Measurements from ENCODE around the gene TBC1D24.
"Not testable (repeated sequence)": the region's sequence is repeated elsewhere in the genome, so short reads cannot be mapped to it uniquely, and the experiment has no call there.

The TBC1D24 gene

DNA sequence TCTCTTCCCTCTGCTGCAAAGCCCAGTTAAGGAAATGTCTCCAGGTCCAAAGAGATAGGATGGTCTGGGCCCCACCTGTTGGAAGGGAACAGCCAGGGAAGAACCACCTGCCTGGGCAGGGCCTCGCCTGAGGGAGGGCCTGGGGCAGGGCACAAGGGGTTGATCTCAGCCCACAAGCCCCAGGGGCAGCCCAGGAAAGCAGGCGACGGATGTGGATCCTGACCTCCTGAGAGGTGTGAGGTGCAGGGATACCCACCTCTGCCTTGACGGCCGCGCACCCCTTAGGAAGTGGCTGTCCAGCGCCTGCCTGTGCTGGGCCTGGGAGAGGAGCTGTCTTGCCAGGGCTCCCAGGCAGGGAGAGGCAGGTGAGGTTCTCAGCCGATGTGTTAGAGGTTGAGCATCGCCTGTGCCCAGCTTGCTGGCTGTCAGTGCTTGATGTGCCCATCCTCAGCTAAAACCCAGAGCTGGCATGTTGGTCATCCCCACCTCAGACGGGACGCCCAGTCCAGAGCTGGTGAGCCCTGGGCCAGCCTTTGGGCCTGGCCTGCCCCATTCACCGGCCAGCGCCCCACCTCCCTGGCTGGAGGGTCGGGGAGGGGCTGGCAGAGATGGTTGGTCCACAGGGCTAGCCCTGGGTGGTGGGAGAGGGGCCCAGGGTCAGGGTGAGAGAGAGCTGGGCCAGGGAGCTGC is 55.8 kb downstream of the TBC1D24 start:
- DNase-seq (ENCODE audit: low read depth in 1 of 2, low spot score in 1 of 2): no peak

DNA sequence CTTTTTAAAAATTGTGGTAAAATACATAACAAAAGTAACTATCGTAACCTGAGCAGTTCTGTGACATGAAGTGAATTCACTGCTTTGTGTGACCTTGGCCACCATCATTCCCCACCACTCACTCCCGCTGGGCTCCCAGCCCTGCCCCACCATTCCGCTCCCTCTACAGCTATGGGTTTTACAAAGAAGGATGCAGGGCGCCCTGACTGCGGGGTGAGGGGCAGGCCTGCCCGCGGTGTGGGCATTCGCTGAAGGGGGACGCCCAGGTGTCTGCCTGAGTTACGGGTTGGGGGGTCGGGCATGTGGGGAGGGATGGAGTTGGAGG is 56.4 kb downstream of the TBC1D24 start, which contains the start of gene CEMP1:
CEMP1 (minus strand) TSS at position 38 of the 325 bp plus-strand sequence. CDS start 335 bp downstream, outside the sequence.
- no peak for DNase-seq (ENCODE audit: low read depth in 1 of 2, low spot score in 1 of 2)

DNA sequence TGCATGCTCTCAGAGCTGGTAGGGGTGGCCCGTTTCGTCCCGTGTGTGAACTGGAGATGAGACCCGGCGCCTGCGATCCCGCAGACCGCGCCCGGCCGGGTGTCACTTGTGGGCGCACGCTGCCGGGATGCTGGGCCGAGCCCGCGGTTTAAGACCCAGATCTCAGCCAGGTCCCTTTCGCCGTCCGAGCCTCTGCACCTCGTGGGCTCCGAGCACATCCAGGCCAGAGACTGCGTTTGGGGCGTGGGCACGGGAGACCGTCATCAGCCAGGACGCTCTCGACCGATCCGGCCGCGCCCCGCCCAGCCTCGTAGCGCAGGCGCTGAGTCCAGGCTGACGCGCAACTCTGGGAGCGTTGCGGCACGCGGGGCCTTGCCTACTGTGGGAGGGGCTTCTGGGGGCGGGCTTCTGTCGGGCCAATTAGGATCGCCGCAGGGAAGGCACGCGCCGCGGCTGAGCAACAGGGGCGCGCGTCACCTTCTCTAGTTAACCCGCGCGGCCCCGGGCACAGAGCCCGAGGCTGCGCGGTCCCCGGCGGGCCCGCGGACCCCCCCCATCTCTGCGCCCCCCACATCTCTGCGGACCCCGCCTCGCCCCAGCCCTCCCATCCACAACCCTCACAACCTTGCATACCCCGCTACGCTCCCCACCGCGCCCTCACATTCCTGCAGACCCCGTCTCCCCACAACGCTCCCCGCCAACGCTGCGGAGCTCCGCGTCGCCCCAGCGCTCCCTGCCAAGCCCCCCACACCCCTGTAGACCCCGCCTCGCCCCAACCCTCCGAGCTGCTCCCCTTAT is 57.0 kb downstream of the TBC1D24 start:
- peak; percentile 95 to 96 for DNase-seq (ENCODE audit: low read depth in 1 of 2, low spot score in 1 of 2)

DNA sequence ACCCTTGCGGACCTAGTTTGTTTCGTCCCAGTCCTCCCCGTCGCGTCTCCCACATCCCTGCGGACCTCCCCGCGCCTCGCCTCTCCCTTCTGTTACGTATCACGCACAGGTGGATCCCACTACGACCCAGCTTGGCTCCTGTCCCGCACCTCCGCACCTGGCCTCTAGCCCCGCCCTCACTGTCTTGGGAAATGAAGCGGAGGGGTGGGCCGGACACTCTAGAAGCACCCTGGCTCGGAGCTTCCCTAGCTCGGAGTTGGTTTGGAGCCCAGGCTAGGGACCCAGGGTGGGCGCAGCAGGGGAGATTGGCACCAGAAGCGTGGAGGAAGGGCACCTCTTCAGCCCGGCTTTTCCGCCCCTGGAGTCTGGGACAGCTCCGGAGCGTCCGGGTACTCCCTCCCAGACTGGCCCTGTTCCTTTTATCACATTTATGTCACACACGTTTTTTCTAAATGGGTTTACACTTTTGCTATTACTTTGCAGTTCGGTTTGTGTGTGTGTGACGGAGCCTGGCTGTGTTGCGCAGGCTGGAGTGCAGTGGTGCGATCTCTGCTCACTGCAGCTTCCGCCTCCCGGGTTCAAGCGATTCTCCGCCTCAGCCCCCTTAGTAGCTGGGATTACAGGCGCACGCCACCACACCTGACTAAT is 57.7 kb downstream of the TBC1D24 start:
- DNase-seq (ENCODE audit: low read depth in 1 of 2, low spot score in 1 of 2): peak in 1 of 2 donors; percentile 32

DNA sequence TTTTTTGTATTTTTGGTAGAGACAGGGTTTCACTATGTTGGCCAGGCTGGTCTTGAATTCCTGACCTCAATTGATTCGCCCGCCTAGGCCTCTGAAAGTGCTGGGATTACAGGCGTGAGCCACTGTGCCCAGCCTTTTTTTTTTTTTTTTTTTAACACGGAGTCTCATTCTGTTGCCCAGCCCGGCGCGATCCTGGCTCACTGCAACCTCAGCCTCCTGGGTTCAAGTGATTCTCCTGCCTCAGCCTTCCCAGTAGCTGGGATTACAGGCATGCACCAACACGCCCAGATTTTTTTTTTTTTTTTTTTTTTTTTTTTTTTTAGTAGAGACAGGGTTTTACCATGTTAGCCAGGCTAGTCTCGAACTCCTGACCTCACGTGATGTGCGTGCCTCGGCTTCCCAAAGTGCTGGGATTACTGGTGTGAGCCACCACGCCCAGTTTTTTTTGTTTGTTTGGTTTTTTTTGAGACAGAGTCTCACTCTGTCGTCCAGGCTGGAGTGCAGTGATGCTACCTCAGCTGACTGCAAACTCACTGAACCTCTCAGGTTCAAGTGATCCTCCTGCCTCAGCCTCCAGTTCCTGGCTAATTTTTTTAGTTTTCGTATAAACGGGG is 58.3 kb downstream of the TBC1D24 start:
- not testable (repeated sequence) for DNase-seq (ENCODE audit: low read depth in 1 of 2, low spot score in 1 of 2)

DNA sequence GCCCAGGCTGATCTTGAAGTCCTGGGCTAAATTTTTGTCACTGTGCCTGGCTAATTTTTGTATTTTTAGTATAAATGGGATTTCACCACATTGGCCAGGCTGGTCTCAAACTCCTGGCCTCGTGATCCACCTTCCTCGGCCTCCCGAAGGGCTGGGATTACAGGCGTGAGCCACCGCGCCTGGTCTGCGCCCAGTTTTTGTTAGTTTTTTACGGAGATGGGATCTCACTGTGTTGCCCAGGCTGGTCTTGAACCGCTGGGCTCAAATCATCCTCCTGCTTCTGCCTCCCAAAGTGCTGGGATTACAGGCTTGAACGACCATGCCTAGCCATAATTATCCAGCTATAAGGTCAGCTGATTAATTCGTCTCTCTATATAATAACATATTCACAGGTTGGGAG is 59.0 kb downstream of the TBC1D24 start:
- no peak for DNase-seq (ENCODE audit: low read depth in 1 of 2, low spot score in 1 of 2)

DNA sequence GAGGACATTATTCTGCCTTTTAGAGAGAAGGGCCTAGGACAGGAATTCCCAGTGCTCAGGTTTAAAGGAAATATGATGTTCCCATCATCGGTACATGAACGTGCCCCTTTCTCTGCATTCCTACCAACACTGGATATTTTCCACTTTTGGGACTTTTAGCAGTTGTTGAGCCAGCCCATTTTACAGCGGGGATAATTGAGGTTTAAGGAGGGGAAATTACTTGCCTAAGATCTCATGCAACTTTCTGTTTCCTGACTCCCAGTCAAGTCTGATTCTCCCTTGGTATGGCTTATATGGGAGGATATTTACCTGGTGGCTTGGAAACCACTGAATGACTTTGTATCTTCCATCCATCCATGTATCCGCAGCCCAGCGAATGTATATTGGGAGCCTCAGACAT is 59.4 kb downstream of the TBC1D24 start:
- not testable (repeated sequence) for DNase-seq (ENCODE audit: low read depth in 1 of 2, low spot score in 1 of 2)

DNA sequence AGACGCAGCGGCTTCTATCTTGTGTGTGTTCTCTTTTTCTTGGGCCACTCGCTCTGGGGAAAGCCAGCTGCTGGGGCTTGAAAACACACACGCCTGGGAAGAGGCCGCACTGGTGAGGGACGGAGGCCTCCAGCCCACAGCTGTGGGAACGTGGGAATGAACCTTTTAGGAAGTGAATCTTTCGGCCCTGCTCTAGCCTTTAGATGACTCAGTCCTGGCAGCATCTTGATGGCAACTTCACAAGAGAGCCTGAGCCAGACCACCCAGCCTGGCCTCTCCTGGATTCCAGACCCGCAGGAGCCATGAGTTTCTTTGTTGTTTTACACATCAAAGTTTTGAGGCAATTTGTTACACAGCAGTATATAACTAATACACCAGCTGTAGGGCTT is 60.7 kb downstream of the TBC1D24 start:
- DNase-seq (ENCODE audit: low read depth in 1 of 2, low spot score in 1 of 2): no peak

DNA sequence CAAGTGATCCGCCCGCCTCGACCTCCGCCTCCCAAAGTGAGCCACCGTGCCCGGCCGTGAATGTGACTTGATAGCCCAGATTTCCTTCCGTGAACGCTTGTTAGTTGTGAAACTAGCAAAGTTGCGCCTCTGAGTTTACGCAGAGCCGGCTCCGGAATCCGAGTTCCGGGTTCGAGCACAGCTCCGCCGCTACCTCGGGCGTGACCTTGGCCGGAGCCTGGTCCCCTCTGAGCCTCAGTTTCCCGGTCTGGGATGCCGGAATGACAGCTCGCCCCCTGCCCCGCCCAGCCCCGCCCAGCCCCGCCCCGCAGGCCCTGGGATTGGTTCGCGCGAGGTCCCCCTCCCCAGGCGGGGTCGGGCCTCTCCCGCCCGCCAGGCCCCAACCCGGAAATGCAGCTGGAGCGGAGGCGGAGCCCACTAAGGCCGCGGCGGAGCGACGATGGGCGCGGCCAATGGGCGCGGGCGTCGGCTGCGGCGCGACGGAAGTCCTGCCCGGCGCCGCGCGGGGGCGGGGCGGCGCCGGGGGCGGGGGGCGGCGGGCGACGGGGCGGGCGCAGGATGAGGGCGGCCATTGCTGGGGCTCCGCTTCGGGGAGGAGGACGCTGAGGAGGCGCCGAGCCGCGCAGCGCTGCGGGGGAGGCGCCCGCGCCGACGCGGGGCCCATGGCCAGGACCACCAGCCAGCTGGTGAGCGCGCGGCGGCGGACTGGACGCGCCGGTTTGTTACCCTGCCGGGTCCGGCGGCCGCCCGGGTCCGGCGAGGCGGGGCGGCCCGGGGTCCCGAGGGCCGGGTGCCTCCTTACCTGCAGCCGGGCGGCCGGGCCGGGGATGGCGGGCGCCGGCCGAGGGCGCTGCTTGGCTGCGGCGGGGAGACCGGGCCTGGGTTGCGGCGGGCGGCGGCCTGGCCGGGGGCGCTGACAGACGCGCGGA is 62.8 kb downstream of the TBC1D24 start, which contains the start of gene PDPK1:
PDPK1 (plus strand) TSS at position 571 of the 929 bp plus-strand sequence; CDS start at position 663, 92 bp downstream.
- peak; percentile 81 to 94 for DNase-seq (ENCODE audit: low read depth in 1 of 2, low spot score in 1 of 2)

DNA sequence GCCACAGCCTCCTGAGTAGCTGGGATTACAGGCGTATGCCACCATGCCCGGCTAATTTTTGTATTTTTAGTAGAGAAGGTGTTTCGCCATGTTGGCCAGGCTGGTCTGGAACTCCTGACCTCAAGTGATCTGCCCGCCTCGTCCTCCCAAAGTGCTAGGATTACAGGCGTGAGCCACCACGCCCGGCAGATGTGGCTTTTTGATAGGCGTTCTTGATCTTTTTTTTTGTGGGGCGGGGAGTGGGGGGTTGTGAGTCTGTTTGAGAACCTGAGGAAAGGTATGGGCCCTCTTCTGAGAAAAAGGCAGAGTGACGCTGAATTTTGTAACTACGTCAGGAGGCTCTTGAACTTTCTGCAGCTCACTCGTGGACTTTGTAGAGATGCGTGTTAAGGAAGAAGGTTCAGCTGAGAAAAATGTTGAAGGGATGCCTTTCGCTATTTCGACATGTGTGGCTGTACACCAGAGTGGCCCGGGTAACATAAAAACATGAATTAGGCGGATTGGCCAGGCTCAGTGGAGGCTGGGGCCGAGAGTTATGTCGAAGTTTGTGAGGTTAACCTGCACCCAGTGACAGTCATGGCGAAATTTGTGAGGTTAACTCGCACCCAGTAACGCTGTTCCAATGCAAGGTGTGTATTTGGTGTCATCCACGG is 64.4 kb downstream of the TBC1D24 start:
- DNase-seq (ENCODE audit: low read depth in 1 of 2, low spot score in 1 of 2): not testable (repeated sequence)

DNA sequence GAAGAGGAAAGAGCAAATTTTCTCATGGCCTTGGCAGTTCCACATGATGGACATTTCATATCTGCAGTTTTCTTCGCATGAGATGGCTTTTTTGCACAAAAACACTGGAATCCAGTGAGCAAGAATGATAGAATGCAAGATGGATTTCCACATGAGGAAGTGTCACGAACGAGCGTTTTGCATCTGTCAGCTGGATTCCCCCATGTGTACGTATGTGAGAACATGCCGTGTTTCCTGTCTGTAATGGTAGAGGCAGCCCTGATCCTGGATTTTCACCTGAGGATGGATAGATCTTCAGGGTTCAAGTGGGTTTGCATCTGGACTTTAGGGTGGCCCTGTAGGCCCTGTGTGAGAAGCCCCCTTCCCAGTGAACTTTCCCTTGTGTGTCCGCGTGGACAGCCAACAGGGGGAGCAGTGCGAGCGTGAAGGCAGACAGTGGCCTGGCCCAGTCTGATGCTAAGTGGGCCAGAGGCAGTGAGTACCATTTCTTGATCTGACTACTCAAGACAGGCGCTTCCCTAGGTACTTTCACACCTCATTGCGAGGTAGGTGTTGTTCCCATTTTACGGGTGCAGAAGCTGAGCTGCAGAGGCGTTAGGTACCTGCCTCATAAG is 65.0 kb downstream of the TBC1D24 start:
- DNase-seq (ENCODE audit: low read depth in 1 of 2, low spot score in 1 of 2): not testable (repeated sequence)

DNA sequence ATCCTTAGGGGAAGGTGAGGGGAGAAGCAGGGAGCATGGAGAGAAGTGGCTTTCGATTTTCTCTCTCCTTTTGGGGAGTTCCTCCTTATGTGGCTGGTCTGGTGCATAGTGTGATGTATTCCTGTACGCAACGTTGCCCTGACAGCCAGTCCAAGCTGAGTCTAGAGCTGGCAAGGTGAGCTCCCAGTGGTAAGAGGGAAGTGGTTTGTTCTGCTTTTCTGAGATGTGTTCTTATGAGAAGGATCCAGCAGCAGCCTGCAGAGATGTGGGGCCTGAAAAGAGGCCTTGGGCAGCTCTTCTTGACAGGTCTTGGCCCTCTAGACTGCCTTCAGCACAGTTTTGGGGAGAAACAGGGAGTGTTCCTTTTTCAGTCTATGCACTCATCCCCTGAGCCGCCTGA is 66.0 kb downstream of the TBC1D24 start:
- not testable (repeated sequence) for DNase-seq (ENCODE audit: low read depth in 1 of 2, low spot score in 1 of 2)

DNA sequence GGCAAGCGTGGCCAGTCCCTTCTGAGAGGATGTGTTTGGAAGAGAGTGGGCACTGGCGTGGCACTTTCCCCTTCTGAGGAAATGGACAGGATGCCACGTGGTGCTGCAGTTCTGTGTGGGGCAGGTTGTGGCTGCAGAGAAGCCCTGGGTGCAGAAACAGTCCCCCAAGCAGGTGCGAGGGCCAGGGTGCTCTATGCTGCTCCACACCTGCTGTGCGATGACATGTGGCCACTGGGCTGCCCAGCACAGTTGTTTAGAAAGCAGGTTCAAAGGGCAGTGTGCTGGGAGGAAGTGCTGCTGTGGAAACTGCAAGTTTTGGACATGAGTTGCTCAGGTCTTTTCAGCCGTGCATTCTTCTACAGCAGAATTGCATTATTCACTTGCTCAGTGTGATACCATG is 66.5 kb downstream of the TBC1D24 start:
- not testable (repeated sequence) for DNase-seq (ENCODE audit: low read depth in 1 of 2, low spot score in 1 of 2)

DNA sequence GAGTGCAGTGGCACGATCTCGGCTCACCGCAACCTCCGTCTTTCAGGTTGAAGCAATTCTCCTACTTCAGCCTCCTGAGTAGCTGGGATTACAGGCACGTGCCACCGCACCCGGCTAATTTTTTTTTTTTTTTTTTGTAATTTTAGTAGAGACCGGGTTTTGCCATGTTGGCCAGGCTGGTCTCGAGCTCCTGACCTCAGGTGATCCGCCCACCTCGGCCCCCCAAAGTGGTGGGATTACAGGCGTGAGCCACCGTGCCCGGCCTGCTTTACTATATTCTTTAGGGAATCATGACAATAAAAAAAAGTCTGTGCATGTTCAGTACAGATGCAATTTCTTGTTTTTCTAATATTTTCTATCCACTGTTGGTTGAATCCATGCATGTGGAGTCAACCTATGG is 68.8 kb downstream of the TBC1D24 start:
- not testable (repeated sequence) for DNase-seq (ENCODE audit: low read depth in 1 of 2, low spot score in 1 of 2)

DNA sequence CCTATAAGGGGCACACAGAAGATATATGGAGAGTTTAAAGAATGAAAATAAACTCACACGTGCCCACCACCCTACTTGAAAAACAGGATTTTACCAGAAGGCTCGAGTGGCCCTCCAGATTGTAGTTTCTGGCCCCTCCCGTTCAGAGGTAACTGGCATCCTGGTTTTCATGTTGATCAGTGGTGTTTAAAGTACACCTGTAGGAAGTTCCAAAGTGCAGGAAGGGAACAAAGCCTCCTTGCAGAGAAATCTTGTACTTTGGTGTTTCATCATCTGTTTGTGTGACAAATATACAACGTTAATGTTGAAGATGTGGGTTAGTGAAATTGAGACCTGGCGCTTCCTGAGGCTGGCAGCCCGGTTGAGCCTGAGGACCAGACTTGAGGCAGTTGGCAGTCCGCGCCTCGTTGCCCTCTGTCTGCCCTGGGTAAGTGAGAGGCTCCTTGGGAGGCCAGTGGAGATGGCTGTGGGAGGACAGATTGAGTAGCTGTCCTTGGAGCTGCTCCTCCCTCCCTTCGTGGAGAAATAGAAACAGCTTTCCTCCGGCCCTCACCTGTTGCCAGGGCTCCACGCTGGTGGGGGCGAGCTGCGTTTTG is 75.5 kb downstream of the TBC1D24 start:
- DNase-seq (ENCODE audit: low read depth in 1 of 2, low spot score in 1 of 2): not testable (repeated sequence)

DNA sequence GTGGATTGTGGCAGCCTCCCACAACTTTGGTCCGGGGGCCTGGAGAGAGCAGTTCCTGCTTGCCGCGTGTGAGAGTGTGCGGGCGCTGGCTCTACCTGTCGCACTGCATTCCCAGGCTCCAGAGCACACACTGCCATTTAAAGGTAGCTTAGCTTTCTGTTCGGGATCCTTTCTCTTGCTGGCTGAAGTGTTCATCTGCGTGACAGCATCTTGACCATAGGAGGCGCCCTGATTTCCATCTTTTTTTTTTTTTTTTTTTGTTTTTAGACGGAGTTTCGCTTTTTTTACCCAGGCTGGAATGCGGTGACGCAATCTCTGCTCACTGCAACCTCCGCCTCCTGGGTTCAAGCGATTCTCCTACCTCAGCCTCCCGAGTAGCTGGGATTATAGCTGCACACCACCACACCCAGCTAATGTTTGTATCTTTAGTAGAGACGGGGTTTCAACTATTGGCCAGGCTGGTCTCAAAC is 76.5 kb downstream of the TBC1D24 start:
- DNase-seq (ENCODE audit: low read depth in 1 of 2, low spot score in 1 of 2): not testable (repeated sequence)

DNA sequence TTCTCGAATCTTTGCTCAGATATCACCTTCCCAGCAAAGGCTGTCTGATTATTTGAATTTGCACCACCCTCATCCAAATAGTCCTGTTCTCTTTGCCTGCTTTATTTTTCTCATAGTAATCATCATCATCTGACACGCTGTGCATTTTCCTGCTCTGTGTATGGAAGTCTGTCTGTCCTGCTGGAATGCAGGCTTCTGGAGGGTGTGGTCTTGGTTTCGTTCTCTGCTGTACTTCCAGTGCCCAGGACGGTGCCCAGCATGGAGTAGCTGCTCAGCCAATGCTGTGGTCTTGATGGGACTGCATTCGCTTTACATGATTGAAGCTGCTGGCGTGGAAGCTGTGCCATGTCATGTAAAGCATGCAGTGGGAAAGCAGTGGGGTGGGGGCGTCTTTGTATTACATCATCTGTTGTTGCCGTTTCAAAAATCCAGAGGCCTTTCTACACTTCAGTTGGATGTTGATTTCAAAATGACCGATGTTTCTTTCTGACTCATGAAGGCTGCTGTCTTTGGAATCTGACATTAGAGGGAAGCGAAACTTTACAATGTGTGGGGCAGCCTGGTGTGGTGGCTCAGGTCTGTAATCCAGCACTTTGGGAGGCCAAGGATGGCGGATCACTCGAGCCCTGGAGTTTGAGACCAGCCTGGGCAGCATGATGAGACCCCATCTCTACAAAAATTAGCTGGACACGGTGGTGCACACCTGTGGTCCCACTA is 79.9 kb downstream of the TBC1D24 start:
- DNase-seq (ENCODE audit: low read depth in 1 of 2, low spot score in 1 of 2): not testable (repeated sequence)

Measured in activated T-helper 1 cell treated with anti-CD3 and anti-CD28 coated beads, Interleukin-2, amount 50 U/mL, for 16 hours (primary cell).